NCI-H524 treated with DMSO at 0.1 percent for 48 hours (cell line): ENCODE data around the gene ADAMTS17.
A peak's percentile ranks its signal among the peaks of the same experiment; 100 is the strongest.
"Not testable (repeated sequence)": the region's sequence is repeated elsewhere in the genome, so short reads cannot be mapped to it uniquely, and the experiment has no call there.

ENCODE experiments used
- DNase-seq: peaks from one replicate; lab custom pipeline; 2025; lab: John Stamatoyannopoulos, UW

The ADAMTS17 gene

DNA sequence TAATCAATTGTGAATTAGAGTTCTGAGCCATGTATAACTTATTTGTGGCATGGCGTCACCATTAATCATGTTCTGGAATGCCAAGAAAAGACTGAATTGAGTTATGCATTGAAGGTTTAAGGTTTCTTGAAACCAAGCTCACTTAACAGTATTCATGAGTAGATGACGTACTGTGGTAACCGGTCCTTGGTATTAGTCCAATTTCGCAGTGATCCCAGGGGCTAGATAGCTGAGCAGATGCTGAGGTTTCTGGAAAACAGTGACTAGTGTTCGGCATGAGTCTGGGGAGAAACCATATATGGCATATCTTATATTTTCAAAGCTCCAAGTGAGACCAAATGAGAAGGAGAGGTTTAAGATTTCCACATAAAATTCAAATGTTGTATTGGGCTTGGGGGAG is 390.3 kb downstream of the ADAMTS17 start:
- no peak for DNase-seq

DNA sequence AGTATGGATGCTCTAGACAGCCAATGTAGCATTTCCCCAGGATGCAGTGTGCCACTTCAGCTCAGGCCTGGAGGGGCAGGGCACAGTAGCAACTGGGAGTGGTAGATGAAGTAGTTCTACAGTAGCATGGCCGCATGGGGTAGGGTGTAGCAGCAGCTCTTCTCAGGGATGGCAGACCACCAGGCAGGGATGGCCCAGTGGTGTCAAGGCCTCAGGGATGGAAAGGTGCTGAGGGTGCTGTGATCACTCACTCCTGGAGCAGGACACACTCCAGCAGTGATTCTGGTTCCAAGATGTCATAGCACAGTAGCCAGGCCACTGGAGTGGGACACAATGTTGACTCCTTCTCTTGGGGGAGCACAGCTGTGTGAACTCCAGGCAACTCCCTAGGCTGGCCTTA is 397.6 kb downstream of the ADAMTS17 start:
- no peak for DNase-seq

DNA sequence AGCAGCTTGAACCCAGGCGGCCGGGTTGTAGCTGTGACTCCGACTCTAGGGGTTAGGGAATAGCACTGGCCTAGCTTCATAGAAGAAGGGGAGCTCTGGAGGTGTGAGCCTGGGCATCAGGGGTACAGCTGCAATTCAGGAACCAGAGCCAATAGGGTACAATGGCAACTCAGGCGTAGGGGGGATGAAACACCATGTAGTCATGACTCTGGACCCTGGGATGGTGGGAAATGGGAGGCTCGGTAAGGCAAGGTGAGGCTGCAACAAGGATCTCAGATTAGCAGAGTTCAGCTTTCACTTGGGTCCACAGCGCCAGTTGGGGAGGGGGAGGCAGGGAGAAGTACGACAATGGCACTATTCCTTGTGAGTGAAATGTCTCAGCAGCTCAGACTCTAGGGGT is 398.3 kb downstream of the ADAMTS17 start:
- DNase-seq: no peak

DNA sequence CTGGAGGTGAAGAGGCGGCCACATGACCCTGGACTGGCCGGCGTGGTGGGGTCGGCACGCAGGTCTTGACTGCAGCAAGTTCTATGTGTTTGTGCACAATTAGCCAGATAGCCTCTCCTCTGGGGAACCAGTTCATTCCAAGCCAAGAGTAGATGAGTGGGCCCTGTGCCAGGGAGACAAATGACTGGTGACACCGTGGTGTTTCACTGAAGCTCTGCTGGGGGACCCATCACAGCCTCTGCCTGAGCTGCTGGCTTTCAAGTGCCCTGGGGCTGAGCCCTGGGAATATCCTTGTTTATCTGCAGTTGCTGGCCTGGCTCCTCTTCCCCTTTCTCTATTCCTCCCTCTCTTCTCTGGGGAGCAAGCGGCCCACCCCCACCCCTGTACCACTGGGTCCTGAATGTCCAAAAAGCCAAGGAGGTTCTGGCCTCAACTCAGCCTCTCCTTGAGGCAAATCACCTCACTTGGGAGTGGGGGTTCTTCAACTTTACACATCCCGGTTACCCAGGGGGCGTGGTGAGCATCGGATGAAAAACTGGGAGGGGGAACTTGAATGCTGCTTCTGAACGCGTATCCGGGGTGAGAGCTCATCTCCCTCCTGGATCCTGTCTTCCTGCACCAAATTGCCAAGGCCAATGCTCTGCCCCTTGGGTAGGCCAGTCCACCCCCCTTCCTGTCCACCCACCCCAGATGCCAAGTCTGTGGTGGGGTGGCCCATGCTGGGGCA is 408.9 kb downstream of the ADAMTS17 start:
- no peak for DNase-seq

GRCh38 chr15:99931703-99932603 is 409.8 kb downstream of the ADAMTS17 start:
- DNase-seq: no peak

DNA sequence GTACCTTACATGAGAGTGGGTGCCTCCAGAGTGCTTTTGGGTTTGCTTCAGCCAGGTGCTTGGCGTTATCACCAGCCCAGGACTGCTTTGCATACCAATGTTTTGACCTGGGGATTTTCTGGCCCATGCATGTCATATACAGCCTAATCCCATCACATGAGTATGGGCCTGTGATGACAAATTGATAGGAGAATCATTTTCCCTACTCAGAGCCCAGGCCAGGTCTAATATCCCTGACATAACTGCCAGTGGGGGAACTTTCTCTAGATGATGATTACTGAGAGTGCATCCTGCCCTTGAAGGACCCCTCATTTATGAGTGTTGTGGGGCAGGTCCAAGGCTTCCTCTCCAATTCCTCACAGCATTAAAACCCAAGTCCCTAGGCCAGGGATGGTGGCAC is 411.1 kb downstream of the ADAMTS17 start:
- no peak for DNase-seq

- DNase-seq: no peak
These were observed 412.5 kb downstream of the ADAMTS17 start for GRCh38 chr15:99929266-99929665.

- DNase-seq: no peak
These were observed 413.3 kb downstream of the ADAMTS17 start for GRCh38 chr15:99928429-99928981.

GRCh38 chr15:99926532-99926931 is 415.2 kb downstream of the ADAMTS17 start:
- DNase-seq: not testable (repeated sequence)

- DNase-seq: peak; percentile 10
These were observed 415.9 kb downstream of the ADAMTS17 start for GRCh38 chr15:99925661-99926461.

DNA sequence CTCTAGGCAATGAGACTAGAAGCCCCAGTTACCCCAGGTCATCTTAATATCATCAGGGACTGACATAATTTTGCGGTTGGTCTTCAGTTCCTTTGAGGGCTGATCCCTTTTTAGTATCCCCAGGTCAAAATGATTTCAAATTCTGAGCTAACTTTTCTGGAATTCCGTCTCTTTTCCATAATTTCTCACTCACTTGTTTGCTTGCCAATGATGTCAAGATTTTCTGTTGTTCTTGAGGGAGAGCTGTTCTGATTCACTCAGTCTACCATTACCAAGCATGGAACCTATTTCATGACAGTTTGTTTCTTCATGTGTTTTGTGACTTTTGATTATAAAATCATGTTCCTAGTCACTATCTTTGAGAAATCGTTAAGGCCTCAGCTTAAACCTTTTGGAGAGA is 418.1 kb downstream of the ADAMTS17 start:
- no peak for DNase-seq
